Stimulated activated CD4-positive, alpha-beta T cell treated with anti-CD3 and anti-CD28 coated beads, Interleukin-1b, Interleukin-23, amount 100 ng/mL, for 24 hours (primary cell): Measurements from ENCODE around the gene SLC12A2.

Source experiments
- DNase-seq, 4 experiments: peaks; one replicate each; pipeline ENCODE4 v3.0.0-alpha.2; 2020; ENCODE audit warnings: low read depth in 4 of 4, low spot score in 1 of 4

SLC12A2 gene

GRCh38 chr5:128097224-128097623 is 13.7 kb downstream of the SLC12A2 start:
- DNase-seq: no peak

GRCh38 chr5:128097781-128098180 is 14.2 kb downstream of the SLC12A2 start:
- no peak for DNase-seq

- DNase-seq: no peak
Measured at GRCh38 chr5:128099944-128100343, 16.4 kb downstream of the SLC12A2 start.

- DNase-seq: no peak
Measured at GRCh38 chr5:128100860-128101557, 17.4 kb downstream of the SLC12A2 start.

GRCh38 chr5:128101676-128102075 is 18.1 kb downstream of the SLC12A2 start:
- DNase-seq: no peak

- no peak for DNase-seq
Measured at GRCh38 chr5:128105203-128105602, 21.6 kb downstream of the SLC12A2 start.

- DNase-seq: no peak
Measured at GRCh38 chr5:128109138-128109537, 25.6 kb downstream of the SLC12A2 start.

- DNase-seq: no peak
Measured at GRCh38 chr5:128109766-128110165, 26.2 kb downstream of the SLC12A2 start.

GRCh38 chr5:128111818-128112448 is 28.4 kb downstream of the SLC12A2 start:
- no peak for DNase-seq

GRCh38 chr5:128116445-128116844 is 32.9 kb downstream of the SLC12A2 start:
- DNase-seq: no peak

GRCh38 chr5:128118214-128118613 is 34.6 kb downstream of the SLC12A2 start:
- DNase-seq: no peak

GRCh38 chr5:128121651-128122050 is 38.1 kb downstream of the SLC12A2 start:
- no peak for DNase-seq

GRCh38 chr5:128123936-128124335 is 40.4 kb downstream of the SLC12A2 start:
- DNase-seq: no peak

- DNase-seq: no peak
Measured at GRCh38 chr5:128126241-128126640, 42.7 kb downstream of the SLC12A2 start.

- DNase-seq: no peak
Measured at GRCh38 chr5:128132499-128132898, 48.9 kb downstream of the SLC12A2 start.

- no peak for DNase-seq
Measured at GRCh38 chr5:128135286-128135685, 51.7 kb downstream of the SLC12A2 start.

GRCh38 chr5:128143911-128144310 is 60.3 kb downstream of the SLC12A2 start:
- DNase-seq: no peak

- DNase-seq: no peak
Measured at GRCh38 chr5:128144491-128144890, 60.9 kb downstream of the SLC12A2 start.

GRCh38 chr5:128146671-128147070 is 63.1 kb downstream of the SLC12A2 start:
- no peak for DNase-seq

- no peak for DNase-seq
Measured at GRCh38 chr5:128154943-128155342, 71.4 kb downstream of the SLC12A2 start.

- DNase-seq: no peak
Measured at GRCh38 chr5:128155776-128156175, 72.2 kb downstream of the SLC12A2 start.

GRCh38 chr5:128156521-128156920 is 73.0 kb downstream of the SLC12A2 start:
- no peak for DNase-seq

- DNase-seq: no peak
Measured at GRCh38 chr5:128158342-128158741, 74.8 kb downstream of the SLC12A2 start.
